Measurements from ENCODE around the gene TANC1.

The TANC1 gene

DNA sequence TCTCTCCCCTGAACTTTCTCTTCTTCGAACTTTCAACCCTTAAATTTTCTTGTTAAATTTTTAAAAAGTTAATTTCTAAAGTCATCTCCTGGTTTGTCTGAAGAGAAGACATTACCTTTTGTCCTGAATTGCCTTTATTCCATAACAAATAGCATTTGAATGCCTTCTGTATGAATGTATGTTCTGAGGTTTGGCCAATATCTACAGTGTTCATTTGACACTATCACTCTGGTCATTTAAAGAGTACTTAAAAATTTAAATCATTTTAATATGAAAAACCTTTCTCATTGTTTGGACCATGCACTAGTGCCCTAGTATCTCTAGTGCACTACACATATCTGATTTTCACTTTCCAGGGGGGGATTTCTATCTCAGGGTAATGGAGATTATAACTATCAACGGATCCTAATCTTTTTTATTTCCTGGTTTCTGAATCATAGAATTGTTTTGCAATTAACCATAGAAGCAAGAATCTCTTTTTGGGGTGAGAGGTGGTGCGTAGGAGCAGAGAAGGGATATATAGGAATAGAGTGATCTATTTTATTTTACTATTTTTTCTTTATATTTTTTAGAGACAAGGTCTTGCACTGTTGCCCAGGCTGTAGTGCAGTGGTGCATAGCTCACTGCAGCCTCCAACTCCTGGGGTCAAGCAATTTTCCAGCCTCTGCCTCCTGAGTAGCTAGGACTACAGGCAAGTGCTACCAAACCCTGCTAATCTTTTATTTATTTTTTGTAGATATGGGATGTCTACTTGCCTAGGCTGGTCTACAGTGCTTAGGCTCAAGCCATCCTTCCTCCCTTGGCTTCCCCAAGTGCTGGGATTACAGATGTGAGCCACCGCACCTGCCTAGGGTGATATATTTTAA, 25.5 kb downstream of the TANC1 start:
- DNase-seq (ENCODE audit: insufficient read length, low spot score) (no peak), FAIRE-seq (no peak)
- TF ChIP-seq, protein P1, sequence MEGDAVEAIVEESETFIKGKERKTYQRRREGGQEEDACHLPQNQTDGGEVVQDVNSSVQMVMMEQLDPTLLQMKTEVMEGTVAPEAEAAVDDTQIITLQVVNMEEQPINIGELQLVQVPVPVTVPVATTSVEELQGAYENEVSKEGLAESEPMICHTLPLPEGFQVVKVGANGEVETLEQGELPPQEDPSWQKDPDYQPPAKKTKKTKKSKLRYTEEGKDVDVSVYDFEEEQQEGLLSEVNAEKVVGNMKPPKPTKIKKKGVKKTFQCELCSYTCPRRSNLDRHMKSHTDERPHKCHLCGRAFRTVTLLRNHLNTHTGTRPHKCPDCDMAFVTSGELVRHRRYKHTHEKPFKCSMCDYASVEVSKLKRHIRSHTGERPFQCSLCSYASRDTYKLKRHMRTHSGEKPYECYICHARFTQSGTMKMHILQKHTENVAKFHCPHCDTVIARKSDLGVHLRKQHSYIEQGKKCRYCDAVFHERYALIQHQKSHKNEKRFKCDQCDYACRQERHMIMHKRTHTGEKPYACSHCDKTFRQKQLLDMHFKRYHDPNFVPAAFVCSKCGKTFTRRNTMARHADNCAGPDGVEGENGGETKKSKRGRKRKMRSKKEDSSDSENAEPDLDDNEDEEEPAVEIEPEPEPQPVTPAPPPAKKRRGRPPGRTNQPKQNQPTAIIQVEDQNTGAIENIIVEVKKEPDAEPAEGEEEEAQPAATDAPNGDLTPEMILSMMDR (IDR thresholded peaks at IDR 0.05; ENCODE audit: insufficient read depth, missing control alignments): no peak

DNA sequence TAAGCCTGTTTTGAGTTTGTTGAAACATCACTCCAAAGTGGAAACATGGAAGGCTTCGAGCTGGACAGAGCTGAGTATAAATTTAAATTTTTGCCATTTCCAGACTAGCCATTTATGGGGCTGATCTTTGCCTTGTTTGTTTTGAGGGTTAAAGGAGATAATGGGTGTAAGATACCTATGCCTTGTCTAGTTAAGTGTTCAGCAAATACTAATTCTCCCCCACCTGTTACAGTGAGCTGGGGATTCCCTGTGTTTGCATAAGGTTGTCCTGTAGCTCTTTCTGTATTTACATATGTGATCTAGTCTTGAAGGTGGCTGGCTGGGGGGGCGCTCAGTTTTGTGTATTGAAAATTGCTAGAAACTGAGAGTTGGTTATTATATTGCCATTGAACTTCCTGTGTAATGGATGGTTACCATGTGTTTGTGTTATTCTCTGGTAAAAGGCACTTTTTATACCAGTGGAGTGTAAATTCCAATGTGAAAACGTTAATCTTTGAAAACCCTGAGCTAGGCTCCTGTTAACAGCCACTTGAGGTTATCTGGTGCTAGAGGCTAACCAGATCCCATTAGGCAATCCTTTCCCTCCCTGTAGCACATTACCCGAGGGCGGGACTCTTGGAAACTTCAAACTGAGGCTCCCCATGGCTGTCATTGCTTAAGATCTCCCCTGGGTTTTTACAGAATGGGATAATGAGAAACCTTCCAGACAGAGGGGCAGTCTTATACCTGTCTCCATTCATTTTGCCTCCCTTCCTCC, 26.7 kb downstream of the TANC1 start:
- DNase-seq (ENCODE audit: insufficient read length, low spot score) (no peak), FAIRE-seq (no peak)
- TF ChIP-seq, protein P1 (IDR thresholded peaks at IDR 0.05; ENCODE audit: insufficient read depth, missing control alignments): no peak

DNA sequence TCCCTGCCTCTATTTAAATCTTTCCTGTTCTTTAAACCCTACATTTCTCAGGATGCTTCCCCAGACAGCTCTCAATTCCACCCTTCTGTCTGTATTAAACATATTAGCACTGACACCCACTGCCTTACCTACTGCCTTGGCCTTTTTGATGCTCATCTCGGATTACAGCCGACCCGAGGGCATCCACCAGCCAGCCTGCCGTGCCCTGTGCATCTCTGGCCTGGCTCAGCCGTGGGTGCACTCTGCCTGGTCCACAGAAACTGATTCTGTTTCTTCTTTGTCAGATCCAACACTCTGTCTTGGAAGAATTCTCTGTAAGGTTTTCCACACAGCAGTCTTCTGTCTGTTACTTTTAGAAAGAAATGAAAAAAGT, 27.2 kb downstream of the TANC1 start:
- DNase-seq (ENCODE audit: insufficient read length, low spot score) (no peak), FAIRE-seq (no peak)
- TF ChIP-seq, protein P1 (IDR thresholded peaks at IDR 0.05; ENCODE audit: insufficient read depth, missing control alignments): no peak

DNA sequence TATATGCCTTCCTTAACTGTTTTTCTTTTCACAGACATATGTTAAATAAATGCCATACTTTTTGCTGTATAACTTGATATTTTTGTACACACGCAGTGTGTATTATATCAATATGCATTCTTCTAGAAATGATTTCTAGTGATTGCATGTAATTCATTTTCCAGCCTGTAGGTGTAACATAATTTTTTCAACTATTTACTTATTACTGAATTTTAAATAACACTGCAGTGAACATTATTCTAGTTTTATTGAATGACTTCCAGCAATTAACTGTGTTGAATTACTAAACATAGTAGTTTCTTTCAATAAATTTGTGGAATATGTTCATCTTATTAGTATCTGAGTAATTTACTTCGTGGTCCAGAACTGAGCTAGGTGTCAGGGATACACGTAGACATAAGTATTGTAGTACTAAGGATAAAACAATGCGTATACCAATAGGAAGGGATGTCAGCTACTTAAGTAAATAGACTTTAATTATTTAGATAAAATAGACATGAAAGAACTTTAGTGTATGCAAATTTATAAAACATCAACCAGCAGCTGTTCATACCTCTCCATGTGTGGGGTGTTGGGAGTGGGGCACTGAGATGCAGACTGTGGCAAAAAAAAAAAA, 28.0 kb downstream of the TANC1 start:
- TF ChIP-seq, protein P1 (IDR thresholded peaks at IDR 0.05; ENCODE audit: insufficient read depth, missing control alignments): peak; percentile 8
- DNase-seq (ENCODE audit: insufficient read length, low spot score): no peak
- no peak for FAIRE-seq

DNA sequence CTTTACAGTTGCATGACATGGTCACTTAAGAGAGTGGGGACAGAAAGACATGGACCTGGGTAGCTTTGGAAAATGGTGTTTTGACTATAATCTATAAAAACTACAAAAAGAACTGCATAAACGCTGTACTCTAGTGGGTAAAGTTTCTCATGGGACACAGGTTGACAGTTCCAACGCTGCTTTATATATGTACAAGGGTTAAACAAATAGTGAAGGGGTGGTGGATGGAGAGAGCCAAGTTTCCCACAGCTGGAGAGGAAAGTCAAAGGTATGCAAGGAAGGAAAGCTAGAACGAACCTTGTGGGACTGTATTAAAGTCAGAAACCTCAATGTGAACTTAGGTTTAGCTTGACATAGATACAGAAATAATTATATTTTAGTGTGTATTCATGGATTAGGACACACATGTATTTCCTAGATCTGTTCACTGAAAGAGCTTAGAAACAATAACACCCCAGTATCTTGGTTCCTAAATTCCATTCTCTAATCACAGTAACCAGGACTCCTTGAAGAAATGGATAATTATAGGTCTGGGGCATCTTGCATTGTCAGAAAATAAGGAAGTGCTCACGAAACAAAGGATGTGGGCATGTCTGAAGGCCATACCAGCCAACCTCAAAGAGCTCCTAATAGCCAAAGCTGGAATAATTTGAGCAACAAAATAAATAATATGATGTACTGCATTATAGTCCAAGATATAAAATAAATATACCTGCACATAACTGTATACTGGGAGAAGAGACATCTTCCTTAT, 28.8 kb downstream of the TANC1 start:
- FAIRE-seq (no peak), DNase-seq (ENCODE audit: insufficient read length, low spot score) (no peak)
- TF ChIP-seq, protein P1 (IDR thresholded peaks at IDR 0.05; ENCODE audit: insufficient read depth, missing control alignments): no peak

DNA sequence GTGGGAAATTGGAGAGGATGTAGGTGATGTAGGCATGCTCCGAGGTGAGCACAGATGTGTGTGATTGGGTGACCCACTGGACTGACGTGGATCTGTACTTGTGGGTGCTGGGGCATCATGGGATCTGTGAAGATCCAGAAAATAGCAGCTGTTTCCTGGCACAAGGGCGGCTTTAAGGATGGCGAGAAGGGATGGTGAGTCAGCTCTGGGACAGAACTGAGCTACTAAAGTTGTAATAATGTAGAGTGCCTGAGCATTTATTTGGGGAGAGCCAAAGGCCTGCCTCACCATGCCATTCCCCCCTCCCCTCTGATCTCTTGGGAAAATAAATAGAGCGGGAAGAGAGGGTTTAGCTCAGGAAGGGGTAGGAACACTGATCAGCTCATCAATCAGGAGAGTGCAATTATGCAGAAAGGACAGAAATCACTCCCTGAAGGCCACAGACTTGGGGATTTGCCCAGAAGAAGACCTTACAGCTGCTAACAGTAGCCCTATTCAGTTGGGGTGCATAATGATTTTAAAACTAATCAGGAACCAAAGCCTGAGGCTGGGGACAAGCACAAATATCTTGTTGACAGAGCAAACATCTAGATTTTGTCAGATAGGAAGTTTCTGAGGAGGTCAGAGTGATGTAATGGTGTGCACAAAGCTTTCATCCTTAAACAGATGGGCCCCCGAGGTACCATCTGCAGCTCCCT, 30.3 kb downstream of the TANC1 start:
- DNase-seq (ENCODE audit: insufficient read length, low spot score) (no peak), FAIRE-seq (no peak)
- TF ChIP-seq, protein P1 (IDR thresholded peaks at IDR 0.05; ENCODE audit: insufficient read depth, missing control alignments): no peak
